Skeletal muscle satellite cell (primary cell): ENCODE results near the gene DGCR8.

ENCODE experiments used
- H3K27me3 ChIP-seq: 2 replicates; pipeline ENCODE4 v1.7.0; 2013; ENCODE audit warnings: low read length; ENCODE audit not compliant: control insufficient read depth, insufficient read depth
- H3K36me3 ChIP-seq: 2 replicates; pipeline ENCODE4 v1.7.0; 2013; ENCODE audit warnings: mild to moderate bottlenecking, control low read depth, low read length; ENCODE audit not compliant: insufficient read depth
- H3K4me1 ChIP-seq: 2 replicates; pipeline ENCODE4 v1.7.0; 2013; ENCODE audit warnings: low read length; ENCODE audit not compliant: control insufficient read depth, insufficient read depth
- H3K4me2 ChIP-seq: 2 replicates; pipeline ENCODE4 v1.7.0; 2013; ENCODE audit warnings: mild to moderate bottlenecking, low read length
- H3K4me3 ChIP-seq: 2 replicates; pipeline ENCODE4 v1.7.0; 2013; ENCODE audit warnings: low read length
- H3K9ac ChIP-seq: 2 replicates; pipeline ENCODE4 v1.7.0; 2013; ENCODE audit warnings: mild to moderate bottlenecking, low read depth, low read length, moderate library complexity
- H3K9me3 ChIP-seq: replicated peaks from 2 replicates; pipeline ENCODE4 v1.7.0; 2013; ENCODE audit warnings: mild to moderate bottlenecking, control low read depth, low read length

Gene DGCR8

GRCh38 chr22:20111045-20111688 is 31.1 kb downstream of the DGCR8 start:
- Histone ChIP-seq H3K9ac (no peak overlapping the region), H3K36me3 (peaks cover 93% of the 10 kb centered on the region), H3K27me3 (no peaks in the 10 kb centered on the region), H3K4me3 (no peak overlapping the region), H3K4me2 (no peak overlapping the region), H3K4me1 (peaks cover 16% of the 10 kb centered on the region), H3K9me3 (no peaks in the 10 kb centered on the region)

DNA sequence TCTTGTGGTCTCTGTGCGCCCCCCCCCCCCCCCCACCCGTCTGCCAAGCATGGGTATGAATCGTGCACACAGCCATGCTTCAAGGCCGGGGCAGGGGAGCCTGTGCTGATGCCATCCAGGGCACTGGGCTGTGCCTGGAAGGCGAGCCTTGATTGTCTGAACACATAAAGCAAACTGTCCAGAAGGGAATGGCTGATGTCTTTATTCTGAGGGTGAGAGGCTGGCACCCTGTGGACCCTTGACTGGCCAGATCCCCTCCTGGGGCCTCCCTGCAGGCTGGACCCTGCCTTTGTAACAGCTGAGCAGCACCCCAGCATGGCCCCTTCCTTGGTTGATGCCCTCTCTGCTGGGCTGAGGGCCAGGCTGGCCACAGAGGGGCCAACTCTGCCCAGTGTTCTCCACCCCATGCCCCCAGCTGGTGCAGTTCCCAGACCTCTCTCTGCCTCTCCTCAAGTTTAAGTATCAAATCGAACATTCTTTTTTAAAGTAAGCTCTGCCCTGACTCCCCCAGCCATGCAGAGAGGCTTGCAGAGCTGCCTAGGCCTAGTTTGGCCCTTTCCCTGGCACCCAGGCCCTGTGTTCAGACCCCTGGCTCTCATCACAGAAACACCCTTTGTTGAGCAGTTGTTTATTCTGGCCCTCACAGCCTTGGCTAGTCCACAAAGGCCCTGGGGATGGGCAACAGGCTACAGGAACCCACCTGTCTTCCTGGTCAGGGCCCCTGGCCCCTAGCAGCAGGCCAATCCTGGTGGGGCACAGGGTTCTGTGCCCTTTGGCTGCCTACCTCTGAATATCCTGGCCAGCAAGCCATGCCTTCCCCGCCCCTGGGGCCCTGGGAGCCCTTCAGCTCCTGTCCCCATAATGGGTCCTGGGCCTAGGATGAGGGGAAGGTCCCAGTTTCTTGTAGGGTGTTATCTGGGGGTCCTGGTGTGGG is 31.9 kb downstream of the DGCR8 start:
- Histone ChIP-seq H3K9me3 (no peaks in the 10 kb centered on the region), H3K4me2 (no peak overlapping the region), H3K4me3 (no peak overlapping the region), H3K4me1 (peaks cover 17% of the 10 kb centered on the region), H3K36me3 (peaks cover 85% of the 10 kb centered on the region), H3K9ac (no peak overlapping the region), H3K27me3 (no peaks in the 10 kb centered on the region)

- H3K27me3 ChIP-seq: no peaks in the 10 kb centered on the region
- no peak overlapping the region for H3K9ac ChIP-seq
- H3K4me2 ChIP-seq: no peak overlapping the region
- H3K9me3 ChIP-seq: no peaks in the 10 kb centered on the region
- H3K4me3 ChIP-seq: no peak overlapping the region
- peaks cover 17% of the 10 kb centered on the region for H3K4me1 ChIP-seq
- H3K36me3 ChIP-seq: peaks cover 76% of the 10 kb centered on the region
Measured at GRCh38 chr22:20112623-20113511, 32.8 kb downstream of the DGCR8 start.

- Histone ChIP-seq H3K27me3 (no peaks in the 10 kb centered on the region), H3K9me3 (no peaks in the 10 kb centered on the region), H3K4me1 (peaks cover 21% of the 10 kb centered on the region), H3K4me3 (no peak overlapping the region), H3K36me3 (peaks cover 68% of the 10 kb centered on the region), H3K4me2 (no peak overlapping the region), H3K9ac (no peak overlapping the region)
Measured at GRCh38 chr22:20113551-20114310, 33.7 kb downstream of the DGCR8 start.

DNA sequence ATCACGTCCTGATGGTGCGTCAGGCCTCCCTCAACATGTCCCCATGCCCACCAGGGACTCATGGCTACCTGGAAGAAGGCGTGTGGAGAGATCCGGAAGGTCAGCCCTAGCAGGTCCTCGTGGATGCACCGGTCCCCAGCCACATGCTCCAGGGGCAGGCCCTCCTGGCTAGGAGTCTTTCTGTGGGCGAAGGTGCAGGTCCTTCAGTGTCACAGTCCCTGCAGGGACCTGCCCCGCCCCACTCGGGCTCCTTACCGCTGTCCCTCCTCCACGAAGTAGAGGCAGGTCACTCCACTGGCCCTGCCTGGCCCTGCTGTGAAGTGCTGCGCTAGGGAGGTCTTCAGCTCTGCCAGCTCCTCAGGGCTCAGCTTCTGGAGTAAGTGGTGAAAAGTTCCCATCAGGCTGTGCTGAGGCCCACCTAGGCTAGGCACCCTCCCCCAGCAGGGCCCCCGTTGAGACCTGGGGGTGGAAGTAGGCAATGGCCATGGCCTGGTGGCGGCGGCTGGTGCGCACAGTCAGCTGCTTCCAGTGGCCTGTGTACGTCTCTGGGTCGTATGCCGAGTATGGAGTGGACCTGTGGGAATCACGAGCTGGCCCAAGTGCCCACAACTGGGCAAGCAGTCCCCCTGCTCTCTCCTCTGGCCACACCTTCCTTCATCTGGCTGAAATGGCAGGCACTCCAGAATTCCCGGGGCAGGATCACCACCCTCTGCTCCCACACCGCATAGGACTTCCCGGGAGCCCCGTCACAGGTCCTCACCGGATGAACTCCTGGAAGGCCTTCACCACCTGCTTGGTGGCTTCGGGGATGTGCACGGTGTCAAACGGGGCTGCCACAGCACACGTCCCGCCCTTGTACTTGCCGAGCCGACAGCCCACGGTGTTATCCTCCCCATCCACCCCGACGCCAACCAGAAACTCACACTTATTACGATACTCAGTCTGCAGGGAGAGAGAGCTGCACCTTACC is 34.8 kb downstream of the DGCR8 start:
- H3K4me2 ChIP-seq: peak overlapping the region; percentile 99
- peaks cover 27% of the 10 kb centered on the region for H3K4me1 ChIP-seq
- H3K4me3 ChIP-seq: peak overlapping the region; percentile 94
- H3K9ac ChIP-seq: peak overlapping the region; percentile 90
- H3K27me3 ChIP-seq: no peaks in the 10 kb centered on the region
- H3K36me3 ChIP-seq: peaks cover 65% of the 10 kb centered on the region
- no peaks in the 10 kb centered on the region for H3K9me3 ChIP-seq

DNA sequence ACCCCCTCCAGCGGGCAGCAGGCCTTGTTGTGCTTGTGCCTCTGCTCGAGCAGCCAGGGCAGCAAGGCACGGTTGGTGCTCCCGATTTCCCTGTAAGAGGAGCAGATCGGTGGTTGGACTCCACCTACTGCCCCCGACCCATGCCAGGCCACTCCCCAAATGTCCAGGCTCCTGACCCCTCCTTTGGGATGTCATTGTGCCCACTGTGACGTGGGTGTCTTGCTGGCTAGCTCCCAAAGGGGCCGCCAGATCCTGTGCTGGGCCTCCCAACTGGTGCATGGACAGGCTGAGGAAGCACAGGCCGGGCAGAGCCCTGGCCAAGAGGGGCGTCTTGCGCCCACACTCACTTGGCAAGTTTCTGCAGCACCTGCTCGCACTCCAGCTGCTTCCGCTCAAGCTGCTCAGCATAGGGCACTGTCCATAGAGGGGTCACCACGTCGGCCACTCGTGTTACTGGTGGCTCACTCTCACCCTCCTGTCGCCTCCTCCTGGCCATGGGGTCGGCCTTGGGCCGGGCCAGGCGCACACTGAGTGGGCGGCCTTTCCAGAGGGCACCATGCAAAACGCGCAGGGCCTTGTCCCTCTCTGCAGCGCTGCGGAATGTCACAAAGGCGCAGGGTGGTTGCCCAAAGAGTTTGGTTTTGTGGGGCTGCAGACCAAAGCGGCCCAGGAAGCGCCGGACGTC is 35.8 kb downstream of the DGCR8 start, which contains the start of gene RANBP1:
RANBP1 (plus strand) TSS at position 414 of the 685 bp plus-strand sequence; CDS start at position 495, 81 bp downstream.
- Histone ChIP-seq H3K4me1 (peaks cover 27% of the 10 kb centered on the region), H3K9ac (peak within 1 kb of the TSS; percentile 90), H3K9me3 (no peaks in the 10 kb centered on the region), H3K4me3 (peak within 1 kb of the TSS; percentile 94), H3K36me3 (peaks cover 65% of the 10 kb centered on the region), H3K4me2 (peak within 1 kb of the TSS; percentile 99), H3K27me3 (no peaks in the 10 kb centered on the region)

DNA sequence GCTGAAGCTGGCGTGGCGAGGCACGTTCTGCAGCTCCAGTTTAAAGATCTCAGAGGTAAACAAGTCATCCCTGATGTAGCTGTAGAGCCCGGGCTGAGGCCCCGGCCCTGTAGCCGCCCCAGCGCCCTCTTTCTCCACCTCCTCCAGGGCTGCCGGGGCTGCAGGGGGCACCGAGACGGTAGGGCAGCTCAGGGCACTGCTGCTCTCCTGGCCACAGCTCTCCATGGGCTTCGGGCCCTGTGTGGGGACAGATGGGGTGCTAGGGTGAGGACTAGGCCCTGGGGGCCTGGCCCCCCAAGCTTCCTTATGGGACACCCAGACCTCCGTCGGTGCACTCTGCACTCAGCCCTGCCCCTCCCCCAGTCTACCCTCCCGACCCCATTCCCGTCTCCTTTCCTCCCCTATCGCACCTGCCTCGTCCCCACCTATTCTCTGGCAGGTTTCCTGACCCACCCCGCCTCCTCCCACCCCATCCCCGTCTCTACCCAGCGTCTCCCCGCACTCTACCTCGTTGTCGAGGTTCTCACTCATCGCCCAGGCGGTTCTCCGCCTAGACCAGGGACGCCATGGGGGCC is 36.4 kb downstream of the DGCR8 start:
- no peaks in the 10 kb centered on the region for H3K9me3 ChIP-seq
- peak overlapping the region; percentile 99 for H3K4me2 ChIP-seq
- peaks cover 27% of the 10 kb centered on the region for H3K4me1 ChIP-seq
- peaks cover 63% of the 10 kb centered on the region for H3K36me3 ChIP-seq
- H3K9ac ChIP-seq: peak overlapping the region; percentile 90
- peak overlapping the region; percentile 94 for H3K4me3 ChIP-seq
- H3K27me3 ChIP-seq: no peaks in the 10 kb centered on the region

GRCh38 chr22:20116951-20117632 is 37.1 kb downstream of the DGCR8 start, which contains the start of gene TRMT2A:
Gene TRMT2A (minus strand): TSS chr22:20117226. CDS start chr22:20116906, 320 bp downstream.
- peaks cover 27% of the 10 kb centered on the region for H3K4me1 ChIP-seq
- H3K4me2 ChIP-seq: peak within 1 kb of the TSS; percentile 99
- no peaks in the 10 kb centered on the region for H3K27me3 ChIP-seq
- peak within 1 kb of the TSS; percentile 90 for H3K9ac ChIP-seq
- H3K9me3 ChIP-seq: no peaks in the 10 kb centered on the region
- H3K4me3 ChIP-seq: peak within 1 kb of the TSS; percentile 94
- H3K36me3 ChIP-seq: peaks cover 63% of the 10 kb centered on the region
